WTC11 (cell line): Measurements from ENCODE around the gene ZFYVE28. TPM values are rescaled to one million over a fixed set of nuclear protein-coding genes. Genes with fewer than 3 reads are reported as not detected.

Experiments
- ATAC-seq: fragments of 200-7000 bp; cut with Tn5 transposase; 2 replicates; pipeline ENCODE4 v1.10.0; 2021; ENCODE audit warnings: mild to moderate bottlenecking, moderate library complexity
- CTCF ChIA-PET: fragments of 300-600 bp; sonication (Branson Sonifier 250); formaldehyde crosslinking; loops from one replicate; lab custom pipeline; 2021; ENCODE audit warnings: antibody characterized with exemption; lab: Charles Lee
- POLR2A ChIA-PET: fragments of 350-600 bp; sonication (Branson Sonifier 250); formaldehyde crosslinking; loops from one replicate; lab custom pipeline; 2021; ENCODE audit warnings: antibody characterized with exemption; lab: Charles Lee
- DNase-seq: peaks from one replicate; pipeline ENCODE4 v3.0.0; 2021; ENCODE audit warnings: low spot score
- H3K27ac Mint-ChIP-seq: 2 replicates; pipeline ENCODE4 v1.8.0; 2021; ENCODE audit warnings: mixed read lengths
- H3K27me3 Mint-ChIP-seq: 2 replicates; pipeline ENCODE4 v1.8.0; 2021; ENCODE audit warnings: low read depth, mild to moderate bottlenecking, moderate library complexity, mixed read lengths
- H3K36me3 Mint-ChIP-seq: 2 replicates; pipeline ENCODE4 v1.8.0; 2021; ENCODE audit warnings: mixed read lengths
- H3K4me1 Mint-ChIP-seq: 2 replicates; pipeline ENCODE4 v1.8.0; 2022; ENCODE audit warnings: mixed read lengths
- H3K4me3 Mint-ChIP-seq: 2 replicates; pipeline ENCODE4 v1.8.0; 2021; ENCODE audit warnings: mild to moderate bottlenecking, moderate library complexity, mixed read lengths
- H3K9me3 Mint-ChIP-seq: 2 replicates; pipeline ENCODE4 v1.8.0; 2021; ENCODE audit warnings: mixed read lengths
- CBFB ChIP-seq: sonication (generic); formaldehyde crosslinking; IDR thresholded peaks from 2 replicates; pipeline ENCODE4 v1.8.1; 2022; ENCODE audit warnings: mild to moderate bottlenecking, low read depth, missing genetic modification reagents
- CDX4 ChIP-seq: fragments of 250-450 bp; sonication (Bioruptor Pico); IDR thresholded peaks from 2 replicates; pipeline ENCODE4 v1.9.0; 2021; ENCODE audit warnings: moderate library complexity, mild to moderate bottlenecking, inconsistent platforms, borderline replicate concordance
- E2F1 ChIP-seq: sonication (generic); formaldehyde crosslinking; IDR thresholded peaks from 2 replicates; pipeline ENCODE4 v1.8.0; 2022; ENCODE audit warnings: mild to moderate bottlenecking, missing genetic modification reagents
- E2F4 ChIP-seq: sonication (generic); formaldehyde crosslinking; IDR thresholded peaks from 2 replicates; pipeline ENCODE4 v1.8.1; 2022; ENCODE audit warnings: low read depth, mild to moderate bottlenecking, moderate library complexity, missing genetic modification reagents, borderline replicate concordance
- E2F5 ChIP-seq: sonication (generic); formaldehyde crosslinking; IDR thresholded peaks from 2 replicates; pipeline ENCODE4 v1.8.1; 2022; ENCODE audit warnings: mild to moderate bottlenecking, moderate library complexity, missing genetic modification reagents
- ELF4 ChIP-seq: sonication (generic); formaldehyde crosslinking; IDR thresholded peaks from 2 replicates; pipeline ENCODE4 v1.8.1; 2022; ENCODE audit warnings: low read depth, mild to moderate bottlenecking, moderate library complexity, missing genetic modification reagents
- ESRRA ChIP-seq: sonication (generic); formaldehyde crosslinking; IDR thresholded peaks from 2 replicates; pipeline ENCODE4 v1.8.1; 2022; ENCODE audit warnings: mild to moderate bottlenecking, missing genetic modification reagents, borderline replicate concordance
- GRHL2 ChIP-seq: fragments of 250-450 bp; sonication (Bioruptor Pico); IDR thresholded peaks from 2 replicates; pipeline ENCODE4 v1.8.0; 2022; ENCODE audit warnings: mild to moderate bottlenecking, moderate library complexity; ENCODE audit not compliant: insufficient replicate concordance, severe bottlenecking
- IRF2 ChIP-seq: sonication (generic); formaldehyde crosslinking; IDR thresholded peaks from 2 replicates; pipeline ENCODE4 v1.8.0; 2022; ENCODE audit warnings: low read depth, missing genetic modification reagents, borderline replicate concordance
- JAZF1 ChIP-seq: fragments of 250-450 bp; sonication (Bioruptor Pico); IDR thresholded peaks from 2 replicates; pipeline ENCODE4 v1.9.0; 2021; ENCODE audit warnings: moderate library complexity, mild to moderate bottlenecking, inconsistent platforms
- MLX ChIP-seq: sonication (generic); formaldehyde crosslinking; IDR thresholded peaks from 2 replicates; pipeline ENCODE4 v1.8.1; 2023; ENCODE audit warnings: mild to moderate bottlenecking, missing genetic modification reagents, moderate library complexity
- NFYB ChIP-seq: sonication (generic); formaldehyde crosslinking; conservative IDR thresholded peaks from 2 replicates; pipeline ENCODE4 v1.8.0; 2022; ENCODE audit warnings: low read depth, missing genetic modification reagents
- NR1H2 ChIP-seq: sonication (generic); formaldehyde crosslinking; IDR thresholded peaks from 2 replicates; pipeline ENCODE4 v1.9.0; 2021; ENCODE audit warnings: mild to moderate bottlenecking, moderate library complexity, missing genetic modification reagents
- PRDM15 ChIP-seq: sonication (generic); formaldehyde crosslinking; IDR thresholded peaks from 2 replicates; pipeline ENCODE4 v1.8.0; 2022; ENCODE audit warnings: missing genetic modification reagents
- SMAD3 ChIP-seq: sonication (generic); formaldehyde crosslinking; IDR thresholded peaks from 2 replicates; pipeline ENCODE4 v1.8.0; 2022; ENCODE audit warnings: missing genetic modification reagents, mild to moderate bottlenecking, borderline replicate concordance
- STAT6 ChIP-seq: sonication (generic); formaldehyde crosslinking; conservative IDR thresholded peaks from 2 replicates; pipeline ENCODE4 v1.8.1; 2023; ENCODE audit warnings: mild to moderate bottlenecking, low read depth, missing genetic modification reagents, moderate library complexity
- ZNF232 ChIP-seq: sonication (generic); formaldehyde crosslinking; IDR thresholded peaks from 2 replicates; pipeline ENCODE4 v1.8.0; 2022; ENCODE audit warnings: mild to moderate bottlenecking, missing genetic modification reagents
- ZNF512 ChIP-seq: sonication (generic); formaldehyde crosslinking; IDR thresholded peaks from 2 replicates; pipeline ENCODE4 v1.8.1; 2022; ENCODE audit warnings: missing genetic modification reagents, borderline replicate concordance
- total RNA-seq: library from RNA; stranded (reverse); gene quantifications from 3 replicates; pipeline ENCODE4 v1.2.3, GENCODE V29; 2021

ZFYVE28 gene
- total RNA-seq, 1 experiment from 2014 or later = 7.8 TPM

- TF ChIP-seq GRHL2 (no peak), CBFB (CRISPR knock-in tag) (no peak), ZNF232 (CRISPR knock-in tag) (no peak), NFYB (CRISPR knock-in tag) (no peak), IRF2 (CRISPR knock-in tag) (no peak), PRDM15 (CRISPR knock-in tag) (no peak), E2F1 (no peak), NR1H2 (no peak), ELF4 (CRISPR knock-in tag) (no peak), MLX (CRISPR knock-in tag) (no peak)
- ChIA-PET CTCF (interaction anchor here (0.9 to 2.9 kb wide), 5 partner anchors 20 to 201 kb away, joined by 3 to 32 read pairs (median 5); partner anchors contain the start of gene CFAP99), POLR2A (interaction anchor here (0.6 to 1.4 kb wide), 3 partner anchors 21 to 205 kb away, joined by 3 to 6 read pairs (median 5); partner anchors contain the start of gene MXD4)
- DNase-seq (no peak), ATAC-seq (no peak)
- peaks cover 23% of the 10 kb centered on the region for H3K36me3 Mint-ChIP-seq
- peaks cover 31% of the 10 kb centered on the region for H3K4me1 Mint-ChIP-seq
- 0 out of 2 replicates have a peak overlapping the region, but pooled peaks have one; percentile 35 for H3K27ac Mint-ChIP-seq
- H3K27me3 Mint-ChIP-seq = peaks cover 13% of the 10 kb centered on the region
- H3K4me3 Mint-ChIP-seq = peak overlapping the region; percentile 82
- H3K9me3 Mint-ChIP-seq = peaks cover 23% of the 10 kb centered on the region
These were observed 177.4 kb downstream of the ZFYVE28 start for GRCh38 chr4:2241003-2241402.

GRCh38 chr4:2236944-2237666, 181.3 kb downstream of the ZFYVE28 start:
- ChIA-PET POLR2A (interaction anchor here (0.6 kb wide), 1 partner anchor 619 kb away, joined by 4 read pairs; no protein-coding TSS in a partner anchor), CTCF (interaction anchor here (1.0 to 2.6 kb wide), 3 partner anchors 17 to 205 kb away, joined by 3 to 16 read pairs (median 7); no protein-coding TSS in a partner anchor)
- DNase-seq = no peak
- Mint-ChIP-seq H3K27me3 (no peaks in the 10 kb centered on the region), H3K9me3 (no peaks in the 10 kb centered on the region), H3K27ac (peak overlapping the region; percentile 25; the same call in 1 of the 2 replicates), H3K36me3 (peaks cover 19% of the 10 kb centered on the region), H3K4me3 (no peak overlapping the region), H3K4me1 (peaks cover 25% of the 10 kb centered on the region)
- no peak for ATAC-seq
- TF ChIP-seq ESRRA (CRISPR knock-in tag) (no peak), ELF4 (CRISPR knock-in tag) (no peak), STAT6 (no peak), SMAD3 (CRISPR knock-in tag) (no peak), E2F5 (no peak), CDX4 (no peak), JAZF1 (CRISPR knock-in tag) (no peak), E2F4 (CRISPR knock-in tag) (no peak), ZNF512 (CRISPR knock-in tag) (no peak)
